ENCODE measurements around the gene G3BP1.
"Not testable (repeated sequence)": the region's sequence is repeated elsewhere in the genome, so short reads cannot be mapped to it uniquely, and the experiment has no call there.

G3BP1 gene

GRCh38 chr5:151775025-151775606, 3.4 kb downstream of the G3BP1 start:
- no peak for DNase-seq (ENCODE audit: low read depth)
- in situ Hi-C loops (cut with HindIII; ENCODE audit: low sequenced_read_pairs), result no loop called here
- no peak for TF ChIP-seq CTCF (IDR thresholded peaks at IDR 0.05; ENCODE audit: low read depth, low read length, missing control alignments)
- no peak overlapping the region for H3K4me3 ChIP-seq (ENCODE audit: low read depth, low read length)

- in situ Hi-C loops (cut with HindIII; ENCODE audit: low sequenced_read_pairs), result no loop called here
- H3K4me3 ChIP-seq (ENCODE audit: low read depth, low read length), result no peak overlapping the region
- DNase-seq (ENCODE audit: low read depth), result no peak
- TF ChIP-seq CTCF (IDR thresholded peaks at IDR 0.05; ENCODE audit: low read depth, low read length, missing control alignments), result no peak
Observed at GRCh38 chr5:151779531-151780125, 7.9 kb downstream of the G3BP1 start.

- in situ Hi-C loops (cut with HindIII; ENCODE audit: low sequenced_read_pairs), result no loop called here
- DNase-seq (ENCODE audit: low read depth), result no peak
- H3K4me3 ChIP-seq (ENCODE audit: low read depth, low read length), result no peak overlapping the region
- TF ChIP-seq CTCF (IDR thresholded peaks at IDR 0.05; ENCODE audit: low read depth, low read length, missing control alignments), result no peak
Observed at GRCh38 chr5:151780348-151780747, 8.6 kb downstream of the G3BP1 start.

GRCh38 chr5:151781201-151781600, 9.4 kb downstream of the G3BP1 start:
- no peak for DNase-seq (ENCODE audit: low read depth)

GRCh38 chr5:151783664-151784063, 11.9 kb downstream of the G3BP1 start:
- H3K4me3 ChIP-seq (ENCODE audit: low read depth, low read length); in situ Hi-C loops (cut with HindIII; ENCODE audit: low sequenced_read_pairs); DNase-seq (ENCODE audit: low read depth): not testable (repeated sequence)

More at GRCh38 chr5:151781201-151781600, 9.4 kb downstream of the G3BP1 start:
- H3K4me3 ChIP-seq (ENCODE audit: low read depth, low read length), result no peak overlapping the region
- no peak for TF ChIP-seq CTCF (IDR thresholded peaks at IDR 0.05; ENCODE audit: low read depth, low read length, missing control alignments)
- in situ Hi-C loops (cut with HindIII; ENCODE audit: low sequenced_read_pairs), result no loop called here

GRCh38 chr5:151784141-151784540, 12.4 kb downstream of the G3BP1 start:
- no peak for DNase-seq (ENCODE audit: low read depth)
- in situ Hi-C loops (cut with HindIII; ENCODE audit: low sequenced_read_pairs), result no loop called here
- no peak overlapping the region for H3K4me3 ChIP-seq (ENCODE audit: low read depth, low read length)
- TF ChIP-seq CTCF (IDR thresholded peaks at IDR 0.05; ENCODE audit: low read depth, low read length, missing control alignments), result no peak

- H3K4me3 ChIP-seq (ENCODE audit: low read depth, low read length), result no peak overlapping the region
- no peak for DNase-seq (ENCODE audit: low read depth)
- TF ChIP-seq CTCF (IDR thresholded peaks at IDR 0.05; ENCODE audit: low read depth, low read length, missing control alignments), result no peak
- in situ Hi-C loops (cut with HindIII; ENCODE audit: low sequenced_read_pairs), result no loop called here
Observed at GRCh38 chr5:151786468-151786867, 14.7 kb downstream of the G3BP1 start.
